Activated CD4-positive, alpha-beta T cell treated with anti-CD3 and anti-CD28 coated beads, Interleukin-2, amount 10 ng/mL, durations not matched to agents 7 days and 5 days (primary cell): ENCODE results near the gene FMN1. TPM values are rescaled to one million over a fixed set of nuclear protein-coding genes. Genes with fewer than 3 reads are reported as not detected.

Experiments
- CTCF ChIA-PET: fragments of 350-600 bp; sonication (Branson Sonifier 250); formaldehyde crosslinking; loops from one replicate; lab custom pipeline; 2021; ENCODE audit warnings: antibody characterized with exemption; lab: Charles Lee
- POLR2A ChIA-PET: fragments of 350-600 bp; sonication (Branson Sonifier 250); formaldehyde crosslinking; loops from one replicate; lab custom pipeline; 2021; ENCODE audit warnings: antibody characterized with exemption; lab: Charles Lee
- DNase-seq: peaks from one replicate; pipeline ENCODE4 v3.0.0-alpha.2; 2020
- H3K27ac Mint-ChIP-seq: one replicate; pipeline ENCODE4 v1.8.0; 2021; ENCODE audit warnings: mild to moderate bottlenecking, moderate library complexity, mixed read lengths
- H3K27me3 Mint-ChIP-seq: one replicate; pipeline ENCODE4 v1.8.0; 2021; ENCODE audit warnings: mixed read lengths
- H3K36me3 Mint-ChIP-seq: one replicate; pipeline ENCODE4 v1.8.0; 2021; ENCODE audit warnings: low read depth, mixed read lengths
- H3K4me1 Mint-ChIP-seq: one replicate; pipeline ENCODE4 v1.8.0; 2021; ENCODE audit warnings: mixed read lengths
- H3K4me3 Mint-ChIP-seq: one replicate; pipeline ENCODE4 v1.8.0; 2021; ENCODE audit warnings: mild to moderate bottlenecking, moderate library complexity, mixed read lengths
- H3K9me3 Mint-ChIP-seq: one replicate; pipeline ENCODE4 v1.8.0; 2021; ENCODE audit warnings: mixed read lengths
- total RNA-seq, 2 experiments: library from RNA; stranded (reverse); gene quantifications; one replicate each; pipeline ENCODE4 v1.2.3, GENCODE V29; 2021

Gene FMN1
- total RNA-seq, 2 experiments from 2014 or later = 0.04 to 0.12 TPM

GRCh38 chr15:33148129-33148751 lies 46.3 kb downstream of the FMN1 start:
- peak; percentile 21 for DNase-seq
- ChIA-PET POLR2A (no interaction called here), CTCF (no interaction called here)
- H3K36me3 Mint-ChIP-seq = no peaks in the 10 kb centered on the region
- peaks cover 19% of the 10 kb centered on the region for H3K4me1 Mint-ChIP-seq
- H3K9me3 Mint-ChIP-seq = no peaks in the 10 kb centered on the region
- peak overlapping the region; percentile 65 for H3K27ac Mint-ChIP-seq
- H3K27me3 Mint-ChIP-seq = peaks cover 2% of the 10 kb centered on the region
- H3K4me3 Mint-ChIP-seq = no peak overlapping the region

DNA sequence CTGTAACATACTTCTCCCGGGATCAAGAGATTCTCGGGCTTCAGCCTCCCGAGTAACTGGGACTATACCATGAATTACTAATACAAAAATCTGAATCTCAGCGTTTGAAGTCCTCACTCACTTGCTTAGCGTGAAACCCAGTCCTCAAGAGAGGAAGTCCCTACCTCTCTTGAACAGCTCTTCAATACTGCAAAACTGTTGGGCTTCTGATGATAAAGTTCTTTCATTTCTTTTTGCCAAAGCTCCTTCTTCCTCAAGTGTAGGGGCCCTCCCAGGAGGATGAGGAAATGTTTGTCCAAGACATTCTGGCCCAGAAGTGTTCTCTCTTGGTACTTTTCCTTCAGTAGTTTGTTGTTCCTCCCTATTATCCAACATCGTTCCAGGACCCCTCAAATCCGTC lies 48.5 kb downstream of the FMN1 start:
- H3K36me3 Mint-ChIP-seq = no peaks in the 10 kb centered on the region
- no peak for DNase-seq
- H3K9me3 Mint-ChIP-seq = no peaks in the 10 kb centered on the region
- peaks cover 17% of the 10 kb centered on the region for H3K4me1 Mint-ChIP-seq
- peaks cover 3% of the 10 kb centered on the region for H3K27me3 Mint-ChIP-seq
- H3K4me3 Mint-ChIP-seq = no peak overlapping the region
- ChIA-PET POLR2A (no interaction called here), CTCF (interaction anchor here (0.7 to 0.8 kb wide), 2 partner anchors 14 to 56 kb away, joined by 3 to 4 read pairs; no protein-coding TSS in a partner anchor)
- H3K27ac Mint-ChIP-seq = no peak overlapping the region

GRCh38 chr15:33145447-33145846 lies 49.1 kb downstream of the FMN1 start:
- POLR2A ChIA-PET = no interaction called here

GRCh38 chr15:33142708-33143107 lies 51.8 kb downstream of the FMN1 start:
- H3K4me1 Mint-ChIP-seq = peaks cover 8% of the 10 kb centered on the region
- CTCF ChIA-PET = interaction anchor here (1.0 kb wide), 1 partner anchor 14 kb away, joined by 3 read pairs; no protein-coding TSS in a partner anchor
- POLR2A ChIA-PET = no interaction called here
- H3K36me3 Mint-ChIP-seq = no peaks in the 10 kb centered on the region
- H3K9me3 Mint-ChIP-seq = no peaks in the 10 kb centered on the region
- peaks cover 2% of the 10 kb centered on the region for H3K27me3 Mint-ChIP-seq
- no peak overlapping the region for H3K4me3 Mint-ChIP-seq
- no peak for DNase-seq
- no peak overlapping the region for H3K27ac Mint-ChIP-seq

More at GRCh38 chr15:33145447-33145846, 49.1 kb downstream of the FMN1 start:
- Mint-ChIP-seq H3K4me3 (no peak overlapping the region), H3K27me3 (peaks cover 3% of the 10 kb centered on the region), H3K36me3 (no peaks in the 10 kb centered on the region), H3K27ac (no peak overlapping the region), H3K9me3 (no peaks in the 10 kb centered on the region), H3K4me1 (peaks cover 17% of the 10 kb centered on the region)
- CTCF ChIA-PET = interaction anchor here (0.7 to 0.8 kb wide), 2 partner anchors 13 to 56 kb away, joined by 3 to 4 read pairs; no protein-coding TSS in a partner anchor
- DNase-seq = no peak

DNA sequence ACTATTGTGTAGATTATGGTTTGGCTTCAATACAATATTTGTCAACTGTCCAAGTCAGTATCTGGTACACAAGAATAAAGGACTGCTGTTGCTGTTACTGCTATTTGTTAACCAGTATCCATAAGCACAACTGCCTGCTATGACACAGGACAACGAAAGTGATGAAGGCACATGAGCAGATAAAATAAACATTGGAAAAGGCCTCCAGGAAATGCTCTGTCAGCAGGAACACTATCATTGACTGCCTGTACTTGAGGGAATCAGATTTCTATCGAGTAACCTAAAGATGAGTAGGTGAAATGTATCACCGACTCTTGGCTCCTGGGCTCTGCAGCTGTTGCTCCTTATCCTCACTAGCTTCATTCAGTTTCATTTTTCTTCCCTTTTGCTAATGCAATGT lies 56.5 kb downstream of the FMN1 start:
- H3K36me3 Mint-ChIP-seq = no peaks in the 10 kb centered on the region
- ChIA-PET POLR2A (no interaction called here), CTCF (interaction anchor here (0.9 to 1.3 kb wide), 2 partner anchors 15 to 24 kb away, joined by 3 read pairs; no protein-coding TSS in a partner anchor)
- no peak overlapping the region for H3K27ac Mint-ChIP-seq
- no peak overlapping the region for H3K4me3 Mint-ChIP-seq
- no peaks in the 10 kb centered on the region for H3K9me3 Mint-ChIP-seq
- no peak for DNase-seq
- H3K4me1 Mint-ChIP-seq = no peaks in the 10 kb centered on the region
- peaks cover 7% of the 10 kb centered on the region for H3K27me3 Mint-ChIP-seq

- CTCF ChIA-PET = interaction anchor here (0.9 to 1.3 kb wide), 2 partner anchors 14 to 24 kb away, joined by 3 read pairs; no protein-coding TSS in a partner anchor
- no peaks in the 10 kb centered on the region for H3K4me1 Mint-ChIP-seq
Measured at GRCh38 chr15:33137101-33137500, 57.4 kb downstream of the FMN1 start.

DNA sequence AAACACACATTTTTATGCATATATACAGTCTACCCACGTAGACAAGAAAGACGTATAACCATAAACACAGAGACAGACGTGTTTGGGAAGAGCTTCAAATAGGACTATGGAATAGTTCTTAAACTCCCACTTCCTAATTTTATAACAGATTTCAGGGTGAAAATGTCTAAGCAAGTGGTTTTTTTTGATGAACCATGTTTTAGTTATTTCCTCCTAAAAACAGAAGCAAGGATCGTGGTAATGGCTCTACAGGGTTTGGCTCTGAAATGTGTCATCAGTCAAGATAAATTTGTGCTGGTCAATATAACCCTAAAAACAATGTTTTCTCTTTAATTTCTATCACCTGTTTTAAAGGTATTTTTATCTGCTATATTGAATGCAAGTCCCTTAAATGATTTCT lies 58.2 kb downstream of the FMN1 start:
- no peak for DNase-seq
- Mint-ChIP-seq H3K27ac (no peak overlapping the region), H3K27me3 (peaks cover 7% of the 10 kb centered on the region), H3K9me3 (no peaks in the 10 kb centered on the region), H3K4me3 (no peak overlapping the region), H3K4me1 (no peaks in the 10 kb centered on the region), H3K36me3 (no peaks in the 10 kb centered on the region)
- ChIA-PET CTCF (no interaction called here), POLR2A (no interaction called here)

More at GRCh38 chr15:33137101-33137500, 57.4 kb downstream of the FMN1 start:
- H3K27me3 Mint-ChIP-seq = peaks cover 7% of the 10 kb centered on the region
- POLR2A ChIA-PET = no interaction called here
- H3K27ac Mint-ChIP-seq = no peak overlapping the region
- H3K4me3 Mint-ChIP-seq = no peak overlapping the region
- H3K36me3 Mint-ChIP-seq = no peaks in the 10 kb centered on the region
- H3K9me3 Mint-ChIP-seq = no peaks in the 10 kb centered on the region
- no peak for DNase-seq

DNA sequence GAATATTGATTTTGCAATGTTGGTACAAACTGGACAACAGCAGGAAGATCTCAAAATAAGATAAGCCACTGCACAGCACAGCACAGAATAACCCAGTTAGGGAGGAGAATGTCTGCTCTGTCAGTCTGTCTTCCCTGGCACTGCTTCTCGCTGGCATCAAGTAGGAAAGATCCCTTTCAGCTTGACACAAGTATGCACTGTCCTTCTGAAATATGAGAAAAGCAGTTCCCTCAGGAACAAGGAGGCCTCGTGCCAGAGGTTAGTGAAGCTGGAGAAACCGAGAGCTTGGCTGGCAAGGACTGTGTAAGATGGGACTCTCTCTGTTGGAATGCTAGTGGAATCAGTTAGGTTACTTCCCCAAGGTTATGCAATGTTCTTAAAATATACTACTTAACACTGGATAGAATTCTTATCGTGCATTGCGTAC lies 59.1 kb downstream of the FMN1 start:
- H3K27me3 Mint-ChIP-seq = peaks cover 7% of the 10 kb centered on the region
- H3K4me1 Mint-ChIP-seq = no peaks in the 10 kb centered on the region
- CTCF ChIA-PET = no interaction called here
- H3K4me3 Mint-ChIP-seq = no peak overlapping the region
- no peak for DNase-seq
- H3K9me3 Mint-ChIP-seq = no peaks in the 10 kb centered on the region
- POLR2A ChIA-PET = no interaction called here
- no peak overlapping the region for H3K27ac Mint-ChIP-seq
- no peaks in the 10 kb centered on the region for H3K36me3 Mint-ChIP-seq

DNA sequence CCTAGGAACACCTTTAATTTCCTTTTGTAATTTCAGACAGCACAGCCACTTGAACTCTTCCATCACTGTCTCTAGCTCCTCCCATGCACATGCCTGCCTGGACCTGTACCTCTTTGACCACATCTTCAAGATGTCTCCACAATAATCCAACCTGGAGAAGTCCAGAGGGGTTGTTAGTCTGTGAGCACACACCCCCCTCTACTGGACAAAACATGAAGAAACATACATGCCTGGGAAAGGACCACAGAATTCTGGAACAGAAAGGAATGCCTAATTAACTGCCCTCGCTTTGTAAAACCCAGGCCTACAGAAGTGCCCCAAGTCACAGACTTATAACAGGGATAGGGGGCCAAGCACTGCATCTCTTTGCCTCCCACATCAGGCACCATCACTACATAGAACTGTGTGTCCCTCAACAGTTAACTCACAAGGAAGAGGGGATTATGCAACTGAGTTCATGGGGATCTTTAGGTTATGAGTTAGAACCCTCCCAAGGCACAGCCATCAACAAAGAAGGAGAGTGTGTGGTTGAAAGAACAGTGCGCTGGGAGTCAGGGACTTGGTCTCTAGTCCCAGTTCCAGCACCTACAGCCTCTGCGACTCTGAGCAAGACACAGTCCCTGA lies 61.7 kb downstream of the FMN1 start:
- DNase-seq = no peak
- H3K36me3 Mint-ChIP-seq = no peaks in the 10 kb centered on the region
- H3K4me1 Mint-ChIP-seq = no peaks in the 10 kb centered on the region
- H3K4me3 Mint-ChIP-seq = no peak overlapping the region
- peaks cover 5% of the 10 kb centered on the region for H3K9me3 Mint-ChIP-seq
- no peak overlapping the region for H3K27ac Mint-ChIP-seq
- POLR2A ChIA-PET = no interaction called here
- peaks cover 7% of the 10 kb centered on the region for H3K27me3 Mint-ChIP-seq
- CTCF ChIA-PET = interaction anchor here (1.1 kb wide), 1 partner anchor 13 kb away, joined by 3 read pairs; no protein-coding TSS in a partner anchor

DNA sequence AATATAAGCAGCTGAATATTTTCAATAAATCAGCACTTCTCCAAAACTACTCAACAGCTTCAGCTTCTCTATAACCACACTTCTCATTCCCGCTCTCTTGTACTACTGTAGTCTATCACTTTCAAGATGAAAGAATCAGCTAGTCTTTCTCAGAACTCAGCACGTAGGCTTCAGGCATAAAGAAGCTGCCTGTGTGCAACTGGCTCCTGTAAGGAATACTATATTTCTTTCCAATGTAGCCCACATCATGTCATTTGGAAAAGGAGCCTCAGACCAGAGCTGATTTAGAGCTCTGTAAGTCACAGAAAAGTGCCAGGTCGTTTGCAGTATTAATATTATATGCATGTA lies 62.3 kb downstream of the FMN1 start:
- no peak overlapping the region for H3K27ac Mint-ChIP-seq
- H3K9me3 Mint-ChIP-seq = peaks cover 7% of the 10 kb centered on the region
- POLR2A ChIA-PET = no interaction called here
- H3K4me1 Mint-ChIP-seq = peaks cover 2% of the 10 kb centered on the region
- peaks cover 4% of the 10 kb centered on the region for H3K27me3 Mint-ChIP-seq
- CTCF ChIA-PET = interaction anchor here (0.9 to 1.1 kb wide), 2 partner anchors 14 to 22 kb away, joined by 3 read pairs; no protein-coding TSS in a partner anchor
- no peak overlapping the region for H3K4me3 Mint-ChIP-seq
- DNase-seq = no peak
- H3K36me3 Mint-ChIP-seq = no peaks in the 10 kb centered on the region

DNA sequence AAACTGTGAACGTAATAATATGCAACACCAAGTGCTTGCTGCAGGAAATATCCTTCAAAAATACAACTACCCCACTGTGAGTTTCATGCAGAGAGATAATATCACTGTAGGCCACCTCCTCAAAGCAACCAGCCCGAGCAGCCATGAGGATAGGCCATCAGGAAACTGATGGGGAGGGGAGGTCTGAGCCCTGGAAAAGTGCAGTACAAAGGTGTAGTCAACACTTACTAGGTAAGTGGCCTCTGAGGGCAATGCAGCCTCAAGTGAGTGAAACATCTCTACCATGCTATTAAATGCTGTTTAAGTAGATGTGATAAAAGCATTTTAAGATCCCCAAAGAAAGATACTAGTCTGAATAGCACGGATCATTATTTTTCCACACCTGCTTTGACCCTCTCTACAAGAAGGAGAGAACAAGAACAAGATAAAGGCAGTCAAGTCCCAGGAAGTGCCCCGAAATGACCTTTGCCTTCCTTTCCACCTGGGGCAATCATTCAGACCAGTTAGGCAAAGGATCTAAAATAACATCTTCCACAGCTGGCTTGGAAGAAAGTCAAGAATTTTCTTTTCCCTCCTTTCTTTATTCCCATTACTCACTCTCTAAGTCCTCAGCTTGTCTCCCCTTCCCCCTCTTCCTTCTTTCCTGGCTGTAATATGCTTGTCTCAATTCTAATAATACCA lies 62.8 kb downstream of the FMN1 start:
- POLR2A ChIA-PET = no interaction called here
- CTCF ChIA-PET = interaction anchor here (0.9 to 1.1 kb wide), 2 partner anchors 14 to 22 kb away, joined by 3 read pairs; no protein-coding TSS in a partner anchor
- no peak for DNase-seq
- H3K36me3 Mint-ChIP-seq = no peaks in the 10 kb centered on the region
- peaks cover 3% of the 10 kb centered on the region for H3K27me3 Mint-ChIP-seq
- H3K4me3 Mint-ChIP-seq = no peak overlapping the region
- no peak overlapping the region for H3K27ac Mint-ChIP-seq
- peaks cover 7% of the 10 kb centered on the region for H3K9me3 Mint-ChIP-seq
- H3K4me1 Mint-ChIP-seq = peaks cover 7% of the 10 kb centered on the region

GRCh38 chr15:33126559-33127290 lies 67.8 kb downstream of the FMN1 start:
- Mint-ChIP-seq H3K27ac (no peak overlapping the region), H3K4me1 (peaks cover 18% of the 10 kb centered on the region), H3K4me3 (no peak overlapping the region), H3K9me3 (peaks cover 7% of the 10 kb centered on the region), H3K27me3 (no peaks in the 10 kb centered on the region), H3K36me3 (no peaks in the 10 kb centered on the region)
- ChIA-PET CTCF (no interaction called here), POLR2A (no interaction called here)
- DNase-seq = peak; percentile 59
